Endometrium (tissue), 2 donors: ENCODE data around the gene SMURF2.

Experiments
- FAIRE-seq: peaks from 2 replicates; lab custom pipeline; 2012; peaks lifted over from hg19 to GRCh38; lab: Jason Lieb, UNC
- donor health status: control.
- donor health status: control.

The SMURF2 gene

DNA sequence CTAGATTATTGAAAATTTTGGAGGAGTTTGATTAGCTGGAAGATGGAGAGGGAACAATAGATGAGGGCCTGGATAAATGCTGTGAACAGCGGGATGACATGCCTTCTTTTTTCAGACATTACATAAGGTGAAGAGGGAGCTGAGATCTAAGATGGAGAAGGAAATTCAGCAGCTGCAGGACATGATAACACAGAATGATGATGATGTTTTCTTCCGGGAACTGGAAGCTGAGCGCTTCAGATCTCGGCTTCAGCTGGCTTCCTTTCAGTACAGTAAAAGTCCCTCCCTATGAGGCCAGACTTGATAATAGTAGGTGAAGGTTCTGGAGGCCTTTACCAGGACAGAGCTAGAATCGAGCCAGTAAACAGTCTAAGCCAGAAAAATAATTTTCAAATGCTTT, 124.6 kb downstream of the SMURF2 start:
- FAIRE-seq: no peak

DNA sequence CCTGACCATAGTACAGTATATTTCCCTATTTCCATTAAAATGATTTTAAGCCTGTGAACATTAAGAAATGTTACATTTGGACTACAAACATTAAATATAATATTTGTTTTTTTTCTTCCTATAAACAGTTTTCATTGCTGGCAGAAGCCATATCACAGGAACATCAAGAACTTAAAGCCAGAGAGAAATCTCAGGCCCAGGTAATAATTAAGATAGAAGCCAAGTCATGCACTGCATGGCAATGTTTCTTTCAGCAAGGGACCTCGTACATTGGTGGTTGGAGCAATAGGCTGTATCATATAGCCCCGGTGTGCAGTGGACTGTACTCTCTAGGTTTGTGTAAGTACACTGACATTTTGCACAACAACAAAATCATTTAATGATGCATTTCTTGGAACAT, 125.2 kb downstream of the SMURF2 start:
- no peak for FAIRE-seq

DNA sequence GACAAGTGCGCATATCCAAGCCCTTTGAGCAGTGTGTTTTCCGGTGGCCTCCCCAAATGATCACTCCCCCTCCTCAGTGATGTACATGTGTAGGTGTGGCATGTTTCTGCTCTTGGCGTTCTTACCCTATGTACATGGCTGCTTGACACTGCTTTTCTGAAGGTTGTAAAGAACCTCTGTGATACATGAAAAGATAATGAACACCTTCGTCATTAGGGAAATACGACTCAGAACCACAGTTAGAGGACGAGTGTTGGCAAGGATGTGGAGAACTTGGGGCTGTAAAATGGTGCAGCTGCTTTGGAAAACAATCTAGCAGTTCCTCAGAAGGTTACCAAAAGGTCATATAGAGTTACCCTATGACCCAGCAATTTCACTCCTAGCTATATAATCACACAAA, 126.8 kb downstream of the SMURF2 start:
- no peak for FAIRE-seq

DNA sequence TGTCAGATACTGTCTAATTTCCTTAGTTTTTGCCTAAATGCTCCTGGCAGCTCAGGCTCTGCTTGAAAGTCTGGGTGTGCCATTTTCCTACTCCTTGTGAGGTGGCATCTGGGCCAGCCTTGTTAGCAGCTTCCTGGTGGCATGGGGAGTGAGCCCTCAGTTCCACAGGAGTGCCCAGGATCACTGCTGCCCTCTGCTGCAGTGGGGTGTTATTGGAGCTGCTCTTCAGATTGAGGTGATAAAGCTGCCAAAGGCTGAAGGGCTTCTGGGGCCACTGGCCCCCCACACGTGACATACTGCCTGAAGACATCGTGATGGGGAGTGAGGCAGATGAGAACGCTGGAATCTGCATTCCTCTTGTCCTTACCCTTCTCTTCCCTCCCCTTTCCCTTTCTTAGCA, 127.9 kb downstream of the SMURF2 start:
- FAIRE-seq: no peak

DNA sequence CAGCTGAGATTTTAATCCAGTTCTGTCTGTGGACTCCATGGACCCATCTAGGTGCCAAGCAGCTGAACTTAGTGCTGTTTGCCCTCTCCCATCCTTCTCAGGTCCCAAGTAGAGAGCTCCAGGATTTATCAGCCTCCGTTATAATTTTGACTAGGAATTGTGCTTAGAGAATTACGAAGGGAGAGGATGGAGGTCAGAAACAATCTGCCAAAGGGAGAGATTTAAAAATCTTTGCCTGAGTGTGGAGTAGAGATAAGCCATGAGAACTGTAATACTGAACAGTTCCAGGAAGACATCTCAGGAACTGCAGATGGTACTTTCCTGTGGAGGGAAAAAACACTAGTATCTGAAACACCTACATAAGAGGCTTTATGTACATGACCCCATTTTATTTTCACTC, 128.3 kb downstream of the SMURF2 start:
- FAIRE-seq: no peak

DNA sequence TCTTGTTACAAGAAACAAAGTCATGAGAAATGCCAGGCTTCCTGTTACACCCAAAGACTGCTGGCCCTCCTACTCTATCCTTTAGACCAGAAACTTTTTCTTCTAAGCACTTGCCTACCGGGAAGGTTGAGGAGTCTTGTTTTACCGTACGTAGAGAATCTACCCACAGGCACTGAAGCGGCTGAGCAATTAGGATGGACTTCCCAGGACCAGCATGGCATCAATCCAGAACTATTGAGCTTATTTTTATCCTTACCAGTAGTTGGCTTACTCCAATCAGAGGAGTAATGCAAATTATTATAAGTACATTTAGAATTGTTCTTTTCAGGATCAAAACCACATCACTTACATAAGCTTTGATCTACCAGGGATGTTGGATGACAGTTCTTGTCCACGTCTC, 129.7 kb downstream of the SMURF2 start:
- FAIRE-seq: no peak

DNA sequence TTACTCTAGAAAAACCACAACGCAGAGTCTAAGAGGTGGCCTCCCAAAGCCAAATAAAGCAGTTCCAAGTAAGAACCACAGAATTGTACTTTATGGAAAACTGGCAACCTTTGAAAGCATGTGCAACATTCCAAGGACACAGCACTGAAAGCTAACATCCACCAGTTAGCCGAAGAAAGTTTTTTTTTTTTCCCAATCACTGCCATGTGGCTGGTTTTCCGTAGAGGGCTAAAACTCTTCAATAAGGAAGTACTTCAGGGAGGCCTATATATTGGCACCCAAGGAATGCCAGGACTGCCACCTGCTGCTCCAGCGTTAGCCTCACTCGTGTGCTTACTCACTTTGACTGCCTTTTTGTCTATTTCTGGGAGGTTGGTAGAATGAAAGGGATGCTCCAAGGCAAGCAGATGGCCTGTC, 130.1 kb downstream of the SMURF2 start:
- no peak for FAIRE-seq

DNA sequence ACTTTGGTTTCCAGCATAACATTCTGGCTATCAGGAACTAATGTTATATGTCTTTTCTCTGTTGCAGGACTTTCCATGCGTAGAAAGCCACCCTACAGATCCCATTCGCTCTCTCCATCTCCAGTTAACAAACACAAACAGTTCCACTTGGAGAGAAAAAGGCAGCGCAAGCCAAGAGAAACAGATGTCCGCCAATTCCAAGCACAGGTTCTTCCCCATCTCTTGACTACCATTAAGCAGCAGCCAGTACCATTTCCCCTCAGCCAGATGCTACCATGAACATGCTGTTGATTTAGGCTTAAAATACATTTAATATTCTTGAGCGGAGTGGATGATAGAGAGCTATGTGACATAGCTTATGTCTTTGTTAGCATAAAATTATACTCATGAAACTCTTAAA, 132.9 kb downstream of the SMURF2 start:
- FAIRE-seq: no peak

DNA sequence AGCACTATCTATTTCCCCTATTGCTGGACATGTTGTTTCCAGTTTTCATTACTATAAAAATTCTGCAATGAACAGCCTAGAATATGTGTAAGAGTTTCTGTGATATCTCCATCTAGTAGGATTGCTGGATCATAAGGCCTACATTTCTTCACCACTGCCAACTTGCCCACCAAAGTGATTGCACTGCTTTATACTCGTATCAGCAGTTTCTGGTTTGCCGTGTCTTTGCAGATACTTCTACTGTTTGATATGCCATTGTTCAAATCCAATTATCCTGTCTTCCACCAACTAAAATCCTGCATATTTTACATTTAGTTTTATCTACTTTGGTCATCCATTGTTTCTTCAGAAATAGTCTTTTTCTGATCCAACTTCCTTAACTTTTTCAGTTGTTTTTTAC, 134.2 kb downstream of the SMURF2 start:
- FAIRE-seq: no peak

DNA sequence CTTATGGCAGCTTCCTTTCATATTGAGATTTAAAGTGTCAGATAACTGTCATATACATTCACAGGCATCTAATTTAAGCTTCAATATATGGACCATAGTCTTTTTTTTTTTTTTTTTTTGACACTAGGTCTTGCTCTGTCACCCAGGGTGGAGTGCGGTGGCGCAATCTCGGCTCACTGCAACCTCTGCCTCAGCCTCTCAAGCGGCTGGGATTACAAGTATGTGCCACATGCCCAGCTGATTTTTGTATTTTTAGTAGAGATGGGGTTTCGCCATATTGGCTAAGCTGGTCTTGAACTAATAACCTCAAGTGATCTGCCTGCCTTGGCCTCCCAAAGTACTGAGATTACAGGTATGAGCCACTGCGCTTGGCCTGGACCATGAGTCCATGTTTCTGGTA, 141.7 kb downstream of the SMURF2 start:
- FAIRE-seq: no peak

DNA sequence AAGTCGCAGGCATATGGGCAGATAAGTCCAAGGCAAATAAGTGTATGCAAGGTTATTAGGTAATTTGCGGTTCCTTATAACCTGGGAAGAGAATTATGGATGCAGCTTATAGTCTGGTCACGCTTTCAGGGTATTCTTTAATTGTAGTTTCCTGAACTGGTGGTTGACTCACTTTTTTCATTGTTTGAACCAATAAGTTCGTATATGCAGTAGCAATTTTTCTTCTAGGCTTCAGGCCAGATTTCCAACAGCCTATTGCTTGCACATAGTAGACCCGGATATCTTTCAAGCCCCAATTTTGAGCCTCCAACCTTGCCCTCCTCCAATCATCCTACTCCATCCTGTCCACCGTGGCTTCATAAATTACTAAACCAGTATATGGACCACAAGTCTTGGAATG, 142.5 kb downstream of the SMURF2 start:
- FAIRE-seq: no peak

DNA sequence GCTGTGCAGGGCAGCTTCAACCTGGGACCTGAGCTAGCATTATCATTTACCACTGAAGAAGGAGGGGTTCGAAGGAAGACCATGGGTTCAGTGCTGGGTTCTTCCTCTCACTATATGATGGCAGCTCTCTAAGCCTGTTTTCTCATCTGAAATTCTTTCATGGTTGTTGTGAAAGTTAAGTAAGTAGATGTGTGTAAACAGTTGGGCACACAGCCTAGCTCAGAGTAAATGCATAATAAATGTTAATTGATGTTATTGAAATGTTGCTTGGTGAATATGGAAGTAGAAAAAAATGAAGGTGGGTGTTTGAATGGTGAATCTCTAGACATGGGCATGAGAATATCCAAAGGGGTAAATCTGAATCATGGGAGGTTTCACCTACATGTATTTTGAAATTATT, 146.3 kb downstream of the SMURF2 start:
- no peak for FAIRE-seq

DNA sequence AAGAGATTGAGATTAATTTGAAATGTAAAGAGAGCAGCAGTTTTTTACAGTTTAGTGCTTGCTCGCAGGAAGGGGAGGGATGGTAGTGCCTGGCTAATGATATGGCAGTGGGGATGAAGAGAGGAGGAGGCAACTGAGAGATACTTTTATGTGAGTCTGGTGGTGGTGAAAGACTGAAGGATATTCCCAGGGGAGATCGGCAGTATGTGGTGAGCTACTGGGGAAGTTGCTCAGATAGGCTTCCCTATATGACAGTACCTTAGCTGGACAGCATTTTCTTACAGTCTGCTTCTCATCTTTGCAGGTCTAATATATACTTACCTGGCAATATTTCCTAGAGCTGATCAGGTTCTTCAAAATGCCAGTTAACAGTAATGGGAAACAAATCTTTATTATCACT, 146.7 kb downstream of the SMURF2 start:
- no peak for FAIRE-seq

DNA sequence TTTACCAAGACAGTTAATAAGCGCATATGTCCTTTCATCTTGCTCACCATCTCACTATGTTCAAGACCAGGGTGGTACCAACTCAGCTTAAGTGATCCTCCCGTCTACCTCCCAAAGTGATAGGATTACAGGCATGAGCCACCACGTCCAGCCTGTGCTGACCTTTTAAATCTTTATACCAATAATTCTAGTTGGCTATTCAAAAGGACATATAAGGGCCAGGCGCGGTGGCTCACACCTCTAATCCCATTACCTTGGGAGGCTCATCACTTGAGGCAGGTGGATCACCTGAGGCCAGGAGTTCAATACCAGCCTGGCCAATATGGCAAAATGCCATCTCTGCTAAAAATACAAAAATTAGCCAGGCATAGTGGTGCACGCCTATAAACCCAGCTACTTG, 152.9 kb downstream of the SMURF2 start:
- FAIRE-seq: no peak

DNA sequence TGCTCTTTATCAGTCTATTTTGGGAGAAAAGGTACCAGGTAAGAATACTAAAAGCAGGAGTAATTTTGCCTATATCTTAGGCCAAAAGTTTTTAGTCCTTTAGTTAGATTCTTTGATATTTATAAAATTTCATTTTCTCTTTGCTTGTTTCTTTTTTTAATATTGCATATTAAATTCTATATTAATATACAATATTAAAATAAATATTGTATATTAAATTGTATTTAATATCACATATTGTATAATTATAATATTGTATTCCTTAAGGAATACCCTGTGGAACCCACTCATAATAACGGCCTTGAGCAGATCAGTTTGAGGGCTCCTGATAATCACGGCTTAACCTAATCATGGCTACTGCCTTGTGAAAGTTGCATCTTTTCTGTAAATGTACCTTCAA, 153.4 kb downstream of the SMURF2 start:
- FAIRE-seq: no peak

DNA sequence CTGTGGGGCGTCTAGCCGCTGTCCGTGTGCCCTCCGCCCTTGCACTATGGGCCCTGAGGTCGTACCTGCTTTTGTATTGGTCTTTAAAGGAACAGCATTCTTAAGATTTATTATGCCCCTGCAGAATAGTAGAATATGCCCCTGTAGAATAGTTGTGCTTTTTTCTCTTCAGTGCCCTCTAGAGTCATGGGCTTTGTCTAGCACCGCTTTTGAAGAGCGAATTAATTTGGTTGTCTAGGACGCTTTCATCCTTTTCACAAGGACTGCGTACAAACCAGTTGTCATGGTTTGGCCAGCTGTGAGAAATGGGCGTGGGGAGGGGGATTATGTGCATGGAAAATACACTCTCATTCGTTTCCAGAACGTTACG, 154.7 kb downstream of the SMURF2 start:
- no peak for FAIRE-seq

DNA sequence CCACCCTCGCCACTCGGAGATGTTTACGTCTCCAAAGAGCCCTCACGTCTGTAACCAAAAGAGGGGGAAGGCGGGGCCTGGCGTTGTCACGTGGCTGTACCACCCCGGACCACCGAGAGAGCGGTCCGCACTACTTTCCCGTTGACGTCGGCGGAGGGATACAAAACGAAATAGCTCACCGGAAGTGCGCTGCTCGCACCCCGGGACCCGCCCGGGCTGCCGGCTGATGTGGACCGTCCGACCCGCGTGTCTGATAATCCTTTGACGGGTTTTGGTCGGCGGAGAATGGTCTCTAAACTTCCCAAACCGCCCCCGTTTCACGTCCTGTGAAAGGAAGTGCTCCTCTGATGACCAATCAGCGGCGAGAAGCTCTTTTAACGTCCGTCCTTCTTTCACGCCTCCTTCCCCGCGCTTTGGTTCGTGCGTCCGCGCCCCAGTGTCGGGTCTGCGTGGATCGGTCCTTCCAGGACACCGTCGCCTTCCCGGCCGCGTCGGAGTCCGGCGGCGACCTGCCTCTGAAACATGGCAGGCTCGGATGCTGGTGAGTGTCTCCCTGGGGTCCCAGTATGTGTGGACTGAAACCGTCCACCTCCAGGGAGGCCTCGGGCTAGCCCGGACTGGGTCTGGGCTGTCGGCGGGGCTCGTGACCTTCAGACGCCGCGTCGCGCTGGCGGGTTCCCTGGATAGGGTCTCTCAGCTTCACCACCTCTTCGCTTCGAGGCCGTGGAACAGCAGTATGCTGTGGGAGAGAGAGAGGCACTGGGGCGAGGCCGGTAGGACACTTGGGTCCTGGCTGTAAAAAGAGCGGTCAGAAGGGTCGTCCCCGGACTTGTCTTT, 155.3 kb downstream of the SMURF2 start, which contains the start of gene CEP95:
Gene CEP95 (plus strand): TSS at position 402 of the 837 bp plus-strand sequence. CDS start 121 bp downstream, at position 523.
- no peak for FAIRE-seq

DNA sequence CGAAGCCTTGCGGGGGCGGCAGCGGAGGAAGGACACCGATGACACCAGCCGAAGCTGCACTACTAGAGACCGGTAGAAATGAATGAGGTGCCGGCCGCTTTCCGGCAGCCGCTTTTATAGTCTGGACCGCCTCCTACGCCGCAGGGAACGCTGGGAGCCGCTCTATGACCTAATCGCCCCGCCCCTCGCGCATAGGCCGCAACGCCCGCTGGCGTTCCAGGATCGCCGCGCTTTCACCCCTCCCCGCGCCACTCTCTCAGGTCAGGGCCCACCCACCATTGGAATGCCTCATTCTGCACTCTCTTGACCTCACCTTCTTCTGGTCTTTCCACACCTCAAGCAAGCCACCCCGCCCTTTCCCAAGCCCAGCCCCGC, 155.9 kb downstream of the SMURF2 start, which contains the start of gene DDX5:
Gene DDX5 (minus strand): TSS at position 89 of the 375 bp plus-strand sequence. CDS start 170 bp downstream, outside the sequence.
- FAIRE-seq: no peak

DNA sequence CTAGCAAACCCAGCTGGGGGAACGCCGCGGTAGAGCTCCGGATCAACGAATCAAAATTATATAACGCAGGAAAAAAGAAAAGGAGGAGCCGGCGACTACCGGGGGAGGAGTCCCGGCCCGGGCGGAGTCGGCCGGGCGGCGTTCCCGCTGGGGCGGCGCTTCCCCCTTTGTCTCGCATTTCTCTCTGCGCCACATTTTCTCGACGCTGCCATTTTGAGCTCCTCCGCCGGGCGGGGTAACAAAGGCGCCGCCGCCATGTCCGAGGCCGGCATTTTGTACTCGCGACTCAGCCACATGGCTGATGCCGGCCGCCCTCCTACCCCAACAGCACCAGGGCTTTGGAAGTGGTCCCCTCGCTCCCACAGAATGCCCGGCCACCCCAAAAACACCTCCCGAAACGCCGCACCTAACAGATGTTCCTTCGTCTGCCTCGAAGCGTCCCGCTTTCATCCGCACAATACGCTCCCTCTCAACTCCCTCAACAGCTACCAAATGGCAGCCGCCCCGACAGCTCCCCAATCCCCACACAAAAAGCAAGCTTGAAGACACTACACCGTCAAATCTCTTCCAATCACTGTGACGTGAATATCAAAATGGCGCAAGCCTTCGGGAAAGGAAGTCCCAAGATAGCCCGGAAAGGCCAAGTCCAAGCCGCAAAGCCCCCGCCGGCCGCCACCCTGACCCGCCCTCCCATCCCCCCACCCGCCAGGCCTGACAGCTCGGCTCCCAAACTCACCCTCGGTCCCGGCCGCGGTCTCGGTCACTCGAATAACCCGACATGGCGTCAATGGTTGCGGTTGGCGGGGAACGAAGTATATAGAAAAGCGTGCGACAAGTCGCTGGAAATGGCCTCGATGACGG, 156.5 kb downstream of the SMURF2 start:
- no peak for FAIRE-seq

DNA sequence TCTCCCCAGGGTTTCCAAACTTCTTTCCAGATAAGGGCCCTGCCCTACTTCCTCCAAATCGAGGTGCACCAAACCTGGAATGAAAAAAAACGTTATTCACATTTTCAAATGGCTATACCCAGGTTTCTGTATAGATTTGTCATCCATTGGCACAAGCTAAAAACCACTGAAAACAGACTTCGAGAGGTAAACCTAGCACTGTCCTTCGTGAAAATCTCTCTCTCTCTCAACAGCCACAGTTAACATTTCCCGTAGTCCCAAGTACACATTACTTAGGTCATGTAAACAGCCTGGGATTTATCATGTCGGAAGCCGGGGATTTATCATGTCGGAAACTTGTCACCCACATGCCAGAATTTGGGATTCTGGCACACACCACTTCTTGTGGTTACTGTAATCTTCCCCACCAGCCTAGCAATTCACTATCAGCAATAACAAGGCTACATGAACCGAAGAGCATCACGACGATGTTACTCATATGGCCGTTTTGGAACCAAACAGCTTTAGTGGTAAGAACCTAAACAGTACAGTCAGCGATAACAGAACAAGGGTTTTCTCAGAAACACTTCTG, 157.3 kb downstream of the SMURF2 start:
- no peak for FAIRE-seq

DNA sequence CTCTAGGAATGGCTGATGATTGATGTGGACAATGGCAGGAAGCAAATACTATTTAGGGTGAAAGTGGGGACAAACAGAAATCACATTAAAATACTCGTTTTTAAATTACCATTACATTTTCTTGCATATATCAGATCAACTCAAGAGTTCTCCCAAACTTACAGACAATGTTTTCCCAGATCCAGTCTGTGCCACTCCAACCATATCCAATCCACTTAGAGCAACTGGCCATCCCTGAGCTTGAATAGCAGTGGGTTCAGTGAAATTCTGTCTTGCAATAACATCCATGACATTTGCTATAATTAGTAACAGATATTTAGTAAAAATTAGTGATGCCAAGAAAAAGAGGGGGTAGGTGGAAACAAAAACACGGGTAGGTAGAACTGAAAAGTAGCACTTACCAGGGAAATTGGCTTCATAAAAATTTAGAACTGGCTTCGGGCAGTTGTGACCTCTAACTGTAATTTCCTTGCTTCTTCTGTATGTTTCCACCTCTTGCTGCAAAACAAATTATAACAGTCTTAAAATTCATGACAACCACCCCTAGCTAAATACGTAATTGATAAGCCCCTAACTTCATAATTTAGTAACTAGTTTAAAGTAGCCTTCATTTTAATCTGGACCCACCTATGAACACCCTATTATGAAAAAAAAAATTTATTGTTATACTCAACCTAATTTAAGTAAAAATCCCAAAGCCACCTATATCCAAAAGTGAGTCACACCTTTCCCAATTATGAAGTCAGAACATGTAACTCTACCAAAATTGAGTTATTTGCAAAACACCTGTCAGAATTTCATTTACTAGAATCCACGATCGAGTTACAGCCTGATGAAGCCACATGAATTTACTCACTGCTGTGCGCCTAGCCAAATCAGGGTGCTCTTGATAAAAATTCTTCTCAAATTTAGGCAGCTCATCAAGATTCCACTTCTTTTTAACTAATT, 158.0 kb downstream of the SMURF2 start:
- FAIRE-seq: no peak

DNA sequence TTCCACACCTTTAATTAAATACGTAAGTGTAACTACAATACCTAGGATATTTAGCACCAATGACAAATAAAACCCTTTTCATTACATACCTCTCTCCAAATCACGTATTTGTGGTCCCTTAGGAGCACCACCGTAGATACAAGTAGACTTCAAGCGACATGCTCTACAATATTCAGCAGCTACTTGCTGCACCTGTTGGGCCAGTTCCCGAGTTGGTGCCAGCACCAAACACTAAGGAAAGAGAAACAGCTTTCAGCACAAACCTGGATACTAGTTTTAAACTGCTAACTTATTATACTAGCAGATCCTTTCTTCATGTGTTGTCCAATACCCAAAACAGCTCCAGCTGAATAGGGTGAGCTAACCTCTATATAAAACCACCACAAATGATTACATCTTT, 158.8 kb downstream of the SMURF2 start:
- no peak for FAIRE-seq
